KBM-7 (cell line): ENCODE results near the gene AATK.
"Not testable (repeated sequence)": the region's sequence is repeated elsewhere in the genome, so short reads cannot be mapped to it uniquely, and the experiment has no call there.

ENCODE experiments used
- DNase-seq: peaks from one replicate; pipeline ENCODE4 v3.0.0-alpha.2; 2015
- in situ Hi-C: fragments of 300-500 bp; cut with MboI; formaldehyde crosslinking; loops from 2 replicates; pipeline ENCODE4 v1.14.3; 2020; ENCODE audit warnings: low sequenced_read_pairs, low pct_unique_long_range_greater_than_20kb, mixed read lengths

The AATK gene

DNA sequence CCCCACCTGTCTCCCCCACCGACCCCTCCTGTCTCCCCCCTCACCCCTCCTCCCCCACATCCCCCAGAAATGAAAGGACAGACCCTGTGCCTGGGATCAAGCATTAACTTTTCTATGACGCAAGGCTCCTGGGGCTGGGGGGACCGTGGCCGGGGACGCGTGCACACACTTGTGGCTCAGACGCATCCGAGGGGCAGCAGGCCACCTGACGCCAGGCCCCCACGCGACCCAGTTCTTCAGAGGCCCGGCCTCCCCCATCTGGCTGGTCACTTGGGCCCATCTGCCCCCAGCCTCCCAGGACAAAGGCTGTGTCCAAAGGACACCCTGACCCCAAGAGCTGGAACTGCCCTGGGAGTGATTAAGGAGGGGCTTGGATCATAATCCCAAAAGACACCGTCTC is 14.7 kb downstream of the AATK start:
- in situ Hi-C loops: no loop called here
- no peak for DNase-seq

DNA sequence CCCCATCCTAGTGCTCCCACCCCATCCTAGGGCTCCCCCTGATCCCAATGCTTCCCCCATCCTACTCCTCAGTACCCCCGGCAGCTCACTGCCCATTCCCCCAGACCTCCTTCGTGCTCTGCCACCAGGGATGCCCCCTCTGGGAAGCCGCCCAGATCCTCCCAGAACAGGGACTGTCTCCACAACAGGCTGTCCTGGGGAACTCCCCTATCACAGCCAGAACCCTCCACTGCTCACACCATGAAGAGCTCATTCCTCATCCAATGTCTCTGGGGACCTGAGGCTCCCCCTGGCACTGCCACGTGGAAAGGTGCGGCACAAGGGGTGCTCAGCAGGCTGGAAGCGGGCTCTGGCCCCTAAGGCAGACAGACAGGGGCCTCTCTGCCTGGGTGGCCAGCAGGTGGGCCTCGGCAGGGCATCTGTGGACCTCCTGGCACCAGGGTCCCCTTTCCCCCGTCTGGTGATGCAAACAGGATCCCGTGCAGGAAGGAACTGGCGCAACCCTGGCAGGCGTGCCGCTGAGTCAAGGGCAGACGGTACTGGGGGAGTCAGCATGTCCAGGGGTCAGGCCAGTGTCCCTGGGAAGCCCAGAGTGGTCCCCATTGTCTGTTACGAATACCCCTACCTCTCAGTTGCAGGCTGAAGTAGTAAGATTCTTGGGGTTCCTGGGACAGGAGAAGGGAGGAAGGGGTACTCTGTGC is 15.5 kb downstream of the AATK start:
- no peak for DNase-seq
- in situ Hi-C loops: no loop called here

DNA sequence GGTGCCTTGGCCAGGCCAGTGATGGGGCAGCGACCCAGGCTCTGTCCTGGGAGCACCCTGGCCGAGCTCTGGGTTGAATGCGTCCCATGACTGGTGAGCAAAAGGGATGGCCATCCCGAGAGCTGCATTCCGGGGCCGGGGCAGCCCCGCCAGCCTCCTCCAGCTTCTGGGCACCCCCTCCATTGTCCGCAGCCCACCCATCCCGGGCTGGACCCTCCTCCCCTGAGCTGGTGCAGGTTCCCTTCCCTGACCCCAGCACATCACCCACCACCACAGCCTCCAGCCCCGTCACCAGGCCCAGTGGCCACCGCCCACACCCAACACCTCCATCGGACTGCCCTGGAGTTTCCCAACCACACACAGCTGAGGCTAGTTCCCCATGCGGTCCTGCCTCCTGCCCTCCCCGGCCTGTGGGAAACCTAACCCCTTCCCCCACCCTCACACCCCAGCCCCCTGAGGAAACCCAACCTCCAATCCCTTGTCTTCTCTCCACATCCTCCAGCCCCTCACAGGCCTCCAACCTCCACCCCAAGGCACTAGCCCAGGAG is 17.0 kb downstream of the AATK start:
- in situ Hi-C loops: no loop called here
- no peak for DNase-seq

DNA sequence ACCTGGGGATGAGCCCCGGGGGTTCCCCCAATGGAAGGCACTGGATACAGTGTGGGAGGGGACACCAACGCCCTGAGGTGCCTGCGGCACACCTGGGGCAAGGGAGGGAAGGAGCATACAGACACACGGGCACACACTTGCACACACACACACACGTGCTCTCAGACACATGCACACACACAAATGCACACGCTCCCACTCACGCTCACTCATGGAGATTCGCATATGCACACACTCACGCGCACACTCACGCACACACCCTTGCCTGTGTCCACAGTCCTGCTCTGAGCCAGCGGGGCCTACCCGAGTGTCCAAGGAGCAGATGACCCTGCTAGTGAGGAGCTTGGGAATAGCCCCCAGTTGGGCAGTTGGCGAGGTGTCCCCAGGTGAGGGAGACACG is 17.4 kb downstream of the AATK start:
- in situ Hi-C loops: no loop called here
- no peak for DNase-seq

DNA sequence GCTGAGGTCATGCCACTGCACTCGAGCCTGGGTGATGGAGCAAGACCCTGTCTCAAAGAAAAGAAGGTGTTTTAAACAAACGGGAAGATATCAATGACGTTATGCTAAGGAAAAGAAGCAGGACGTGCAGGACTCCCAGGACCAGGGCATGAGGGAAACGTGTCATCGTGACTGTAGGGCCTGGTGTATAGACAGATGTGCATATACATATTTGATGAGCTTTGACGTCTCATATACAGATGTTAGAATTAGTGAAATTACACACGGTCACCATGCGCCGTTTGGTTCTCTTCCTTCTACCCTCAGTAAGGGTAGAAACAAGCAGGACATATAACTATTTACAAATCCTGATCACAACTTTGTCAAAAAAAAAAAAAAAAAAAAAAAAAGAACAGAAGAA is 18.3 kb downstream of the AATK start:
- in situ Hi-C loops: no loop called here
- no peak for DNase-seq

DNA sequence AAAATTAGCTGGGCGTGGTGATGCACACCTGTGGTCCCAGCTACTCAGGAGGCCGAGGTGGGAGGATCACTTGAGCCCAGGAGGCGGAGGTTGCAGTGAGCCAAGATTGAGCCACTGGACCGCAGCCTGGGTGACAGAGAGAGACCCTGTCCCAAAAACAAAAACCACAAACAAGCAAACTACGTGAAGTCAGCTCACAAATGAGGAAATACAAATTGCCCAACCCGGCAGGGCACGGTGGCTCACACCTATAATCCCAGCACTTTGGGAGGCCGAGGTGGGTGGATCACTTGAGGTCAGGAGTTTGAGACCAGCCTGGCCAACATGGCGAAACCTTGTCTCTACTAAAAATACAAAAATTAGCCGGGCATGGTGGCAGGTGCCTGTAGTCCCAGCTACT is 19.8 kb downstream of the AATK start:
- in situ Hi-C loops: not testable (repeated sequence)

DNA sequence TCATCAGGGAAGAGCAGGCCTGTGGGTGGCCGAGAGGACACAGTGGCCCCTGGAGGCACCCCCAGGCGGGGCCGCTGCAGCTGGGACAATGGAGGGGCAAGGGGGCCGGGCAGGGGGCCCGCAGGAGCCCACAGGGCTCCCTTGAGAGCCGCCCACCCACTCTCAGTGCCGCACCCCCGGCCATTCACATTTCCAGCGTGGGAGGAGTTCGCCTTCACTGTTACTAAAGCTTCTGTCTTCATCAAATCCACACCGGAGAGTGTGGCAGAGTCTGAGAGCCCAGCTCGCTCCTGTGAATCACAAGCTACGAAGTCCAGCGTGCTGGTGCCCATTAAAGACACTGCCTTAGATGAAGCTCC is 21.6 kb downstream of the AATK start:
- in situ Hi-C loops: no loop called here
- no peak for DNase-seq

More for the DNA sequence above, 19.8 kb downstream of the AATK start:
- not testable (repeated sequence) for DNase-seq

DNA sequence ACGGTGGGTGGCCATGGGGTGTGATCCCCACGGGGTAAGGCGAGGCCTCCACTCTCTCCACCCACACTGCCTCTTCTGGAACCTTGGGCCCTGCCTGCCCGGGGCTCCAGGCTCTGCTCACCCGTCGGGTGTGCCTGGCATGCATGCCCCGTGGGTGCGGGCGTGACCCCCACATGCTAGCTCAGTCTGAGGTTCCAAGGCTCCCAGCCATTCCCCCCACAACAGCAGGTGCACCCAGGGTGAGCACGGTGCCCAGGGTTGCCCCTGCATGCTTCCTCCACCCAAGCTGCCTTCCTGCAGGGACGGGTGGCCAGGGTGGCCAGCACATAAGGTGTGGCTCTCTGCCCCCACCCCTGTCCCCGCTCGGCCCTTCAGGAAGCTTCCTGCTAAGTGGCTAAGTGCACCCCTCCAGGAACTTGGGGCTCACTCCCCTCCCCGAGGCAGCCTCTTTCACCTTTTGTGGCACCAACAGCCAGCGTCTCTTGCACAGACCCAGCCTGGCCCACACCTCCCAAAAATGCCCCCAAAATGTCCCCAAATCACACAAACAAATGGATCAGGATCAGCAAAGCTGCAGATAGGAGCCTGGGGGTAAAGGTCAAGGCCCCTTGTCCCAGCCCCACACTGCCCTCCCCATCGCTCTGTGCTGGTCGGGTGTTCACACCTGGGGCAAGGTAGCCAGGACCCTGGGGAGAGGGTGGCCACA is 22.2 kb downstream of the AATK start:
- in situ Hi-C loops: no loop called here
- no peak for DNase-seq

DNA sequence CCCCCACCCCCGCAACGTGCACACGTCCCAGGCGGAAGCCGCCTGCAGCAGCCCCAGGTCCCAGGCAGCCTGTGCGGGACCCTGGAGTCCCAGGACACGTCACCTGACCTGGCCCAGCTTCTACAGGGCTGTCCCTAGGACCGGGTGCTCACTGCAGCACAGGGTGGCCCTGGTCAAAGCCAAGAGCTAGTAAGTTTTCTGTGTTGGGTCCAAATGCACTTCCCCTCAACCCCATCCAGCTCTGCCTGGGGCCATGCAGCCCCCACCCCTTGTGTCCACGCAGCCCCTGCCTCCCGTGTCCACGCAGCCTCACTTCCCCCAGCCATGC is 22.9 kb downstream of the AATK start:
- DNase-seq: no peak
- in situ Hi-C loops: no loop called here

DNA sequence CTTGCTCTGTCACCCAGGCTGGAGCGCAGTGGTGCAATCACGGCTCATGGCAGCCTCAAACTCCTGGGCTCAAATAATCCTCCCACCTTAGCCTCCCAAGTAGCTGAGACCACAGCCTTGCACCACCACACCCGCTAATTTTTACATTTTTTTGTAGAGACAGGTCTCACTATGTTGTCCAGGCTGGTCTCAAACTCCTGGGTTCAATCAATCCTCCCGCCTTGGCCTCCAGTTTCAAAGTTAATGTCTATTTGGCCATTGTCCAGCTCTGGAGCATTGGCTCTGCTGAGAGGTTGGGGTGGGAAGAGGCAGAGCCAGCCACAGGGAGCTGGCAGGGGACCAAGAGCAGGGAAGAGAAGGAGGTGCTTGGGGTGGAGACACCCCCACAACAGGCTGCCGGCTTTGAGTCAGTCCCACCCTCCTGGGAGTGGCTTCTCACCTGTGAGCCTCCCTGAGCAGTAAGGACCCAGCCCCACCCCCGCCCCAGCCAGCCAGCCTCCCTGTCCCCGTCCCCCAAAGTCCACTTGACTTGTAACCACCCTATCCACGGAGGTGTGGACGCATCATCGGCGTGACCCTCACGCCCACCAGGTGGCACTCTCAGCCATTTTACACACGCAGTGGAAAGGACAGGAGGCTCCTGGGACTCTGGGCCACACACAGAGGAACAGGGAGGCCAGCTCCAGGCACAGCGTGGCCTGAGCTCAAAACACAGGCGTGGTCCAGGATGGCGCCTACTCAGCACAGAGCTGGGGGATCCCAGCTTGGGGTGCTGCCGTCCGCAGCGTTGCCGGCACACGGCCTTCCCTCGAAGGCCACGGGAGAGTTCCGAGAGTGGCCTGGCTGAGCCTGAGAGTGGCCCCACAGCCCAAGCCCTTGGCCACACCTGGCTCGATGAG is 23.5 kb downstream of the AATK start:
- in situ Hi-C loops: no loop called here
- peak; percentile 74 for DNase-seq

DNA sequence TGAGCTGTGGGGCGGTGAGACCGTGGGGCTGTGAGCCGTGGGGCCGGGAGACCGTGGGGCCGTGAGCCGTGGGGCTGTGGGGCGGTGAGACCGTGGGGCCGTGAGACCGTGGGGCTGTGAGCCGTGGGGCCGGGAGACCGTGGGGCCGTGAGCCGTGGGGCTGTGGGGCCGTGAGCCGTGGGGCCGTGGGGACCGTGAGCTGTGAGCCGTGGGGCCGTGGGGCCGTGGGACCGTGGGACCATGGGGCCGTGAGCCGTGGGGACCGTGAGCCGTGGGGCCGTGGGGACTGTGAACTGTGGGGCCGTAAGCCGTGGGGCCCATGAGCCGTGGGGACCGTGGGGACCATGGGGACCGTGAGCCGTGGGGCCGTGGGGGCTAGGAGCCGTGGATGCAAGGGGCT is 25.3 kb downstream of the AATK start:
- DNase-seq: no peak
- in situ Hi-C loops: no loop called here

DNA sequence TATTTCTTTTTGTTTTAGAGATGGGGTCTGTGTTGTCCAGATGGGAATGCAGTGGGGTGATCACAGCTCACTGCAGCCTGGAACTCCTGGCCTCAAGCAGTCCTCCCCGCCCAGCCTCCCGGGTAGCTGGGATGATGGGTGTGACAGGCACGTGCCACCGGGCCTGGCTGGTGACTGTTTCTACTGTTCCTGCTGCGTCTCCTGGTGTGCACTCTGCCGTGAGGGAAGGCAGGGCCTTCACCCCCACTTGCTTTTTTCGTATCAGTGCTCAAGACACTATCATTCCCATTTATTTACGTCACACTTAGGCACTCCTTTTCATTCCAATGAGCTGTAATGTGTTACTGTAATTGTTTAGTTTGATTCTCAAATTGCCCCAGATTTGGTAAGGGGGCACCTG is 26.0 kb downstream of the AATK start:
- DNase-seq: no peak
- in situ Hi-C loops: no loop called here

DNA sequence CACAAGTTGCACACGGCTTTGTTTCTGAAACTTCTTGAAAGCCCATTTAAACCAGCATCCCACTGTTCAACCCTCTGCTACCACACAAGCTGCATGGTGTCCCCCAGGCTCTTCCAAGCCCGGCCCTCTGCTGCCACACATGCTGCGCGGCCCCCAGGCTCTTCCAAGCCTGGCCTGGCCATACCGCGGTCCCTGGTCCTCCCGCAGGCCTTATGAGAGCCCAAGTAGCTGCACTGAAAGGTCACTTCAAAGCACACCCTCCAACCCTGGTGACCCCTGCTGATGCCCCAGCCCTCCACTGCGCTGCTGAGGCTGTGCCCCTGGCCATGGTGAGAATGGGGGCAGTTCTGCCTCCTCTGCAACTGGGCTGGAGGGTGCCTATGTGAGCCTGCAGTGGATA is 26.6 kb downstream of the AATK start:
- in situ Hi-C loops: no loop called here
- no peak for DNase-seq

DNA sequence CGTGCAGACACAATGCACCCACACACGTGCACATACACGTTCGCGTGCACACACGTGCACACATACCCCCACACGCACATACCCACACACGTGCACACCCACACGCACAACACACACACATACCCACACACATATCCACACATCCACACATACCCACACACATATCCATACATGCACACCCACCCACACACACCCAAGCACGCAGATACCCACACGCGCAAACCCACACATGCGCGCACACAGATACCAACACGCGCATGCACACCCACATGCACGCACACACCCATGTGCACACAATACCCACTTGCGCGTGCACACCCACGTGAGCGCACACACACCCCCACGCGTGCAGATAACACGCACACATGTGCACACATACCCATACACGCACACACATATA is 27.5 kb downstream of the AATK start:
- in situ Hi-C loops: no loop called here

DNA sequence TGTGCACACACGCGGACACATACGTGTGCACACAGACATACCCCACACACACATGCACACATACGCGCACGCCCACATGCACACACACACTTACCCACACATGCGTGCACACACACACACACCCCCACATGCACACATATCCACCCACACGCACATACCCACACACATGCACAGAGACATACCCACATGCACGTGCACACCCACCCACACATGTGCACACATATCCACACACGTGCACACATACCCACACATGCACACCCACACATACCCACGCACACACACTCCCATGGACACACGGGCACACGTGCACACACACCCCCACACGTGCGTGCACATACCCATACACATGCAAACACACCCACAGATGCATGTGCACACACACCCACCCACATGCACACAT is 27.9 kb downstream of the AATK start:
- in situ Hi-C loops: no loop called here
- no peak for DNase-seq

More for the DNA sequence above, 27.5 kb downstream of the AATK start:
- DNase-seq: no peak

DNA sequence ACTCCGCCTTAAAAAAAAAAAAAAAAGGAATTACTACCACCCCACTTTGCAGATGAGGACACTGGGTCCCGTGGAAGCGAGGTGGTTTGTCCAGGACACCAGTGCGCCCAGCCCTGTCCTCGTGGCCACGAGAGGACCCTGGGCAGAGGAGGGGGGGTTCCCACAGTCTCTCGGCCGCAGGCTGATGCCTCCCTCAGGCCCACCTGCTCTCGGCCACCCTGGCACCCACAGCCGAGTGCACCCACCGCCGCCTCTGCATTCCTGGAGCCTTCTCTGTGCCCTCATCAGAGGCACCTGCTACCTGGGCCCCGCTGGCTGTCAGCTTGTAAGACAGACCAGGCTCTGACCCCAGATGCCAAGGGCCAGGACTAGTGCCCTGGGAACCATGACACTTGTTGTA is 28.8 kb downstream of the AATK start:
- in situ Hi-C loops: no loop called here
- DNase-seq: no peak

DNA sequence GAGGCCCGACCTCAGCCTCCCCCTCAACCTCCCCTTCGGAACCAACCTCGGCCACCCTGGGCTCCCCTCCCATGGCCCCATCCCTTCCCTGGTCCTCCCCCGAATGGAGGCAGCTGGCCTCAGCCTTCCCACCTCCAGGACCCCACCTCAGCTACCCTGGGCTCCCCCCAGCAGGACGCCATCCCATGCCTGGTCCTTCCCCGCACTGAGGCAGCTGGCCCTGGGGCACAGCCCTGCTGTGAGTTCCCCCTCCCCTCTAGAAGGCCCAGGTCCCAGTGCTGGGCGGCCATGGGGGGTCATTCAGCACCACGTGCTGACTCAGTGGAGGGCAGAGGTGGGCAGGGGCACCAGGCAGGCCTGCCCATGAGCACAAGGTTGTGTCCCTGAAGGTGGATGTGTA is 29.7 kb downstream of the AATK start:
- DNase-seq: no peak
- in situ Hi-C loops: no loop called here

DNA sequence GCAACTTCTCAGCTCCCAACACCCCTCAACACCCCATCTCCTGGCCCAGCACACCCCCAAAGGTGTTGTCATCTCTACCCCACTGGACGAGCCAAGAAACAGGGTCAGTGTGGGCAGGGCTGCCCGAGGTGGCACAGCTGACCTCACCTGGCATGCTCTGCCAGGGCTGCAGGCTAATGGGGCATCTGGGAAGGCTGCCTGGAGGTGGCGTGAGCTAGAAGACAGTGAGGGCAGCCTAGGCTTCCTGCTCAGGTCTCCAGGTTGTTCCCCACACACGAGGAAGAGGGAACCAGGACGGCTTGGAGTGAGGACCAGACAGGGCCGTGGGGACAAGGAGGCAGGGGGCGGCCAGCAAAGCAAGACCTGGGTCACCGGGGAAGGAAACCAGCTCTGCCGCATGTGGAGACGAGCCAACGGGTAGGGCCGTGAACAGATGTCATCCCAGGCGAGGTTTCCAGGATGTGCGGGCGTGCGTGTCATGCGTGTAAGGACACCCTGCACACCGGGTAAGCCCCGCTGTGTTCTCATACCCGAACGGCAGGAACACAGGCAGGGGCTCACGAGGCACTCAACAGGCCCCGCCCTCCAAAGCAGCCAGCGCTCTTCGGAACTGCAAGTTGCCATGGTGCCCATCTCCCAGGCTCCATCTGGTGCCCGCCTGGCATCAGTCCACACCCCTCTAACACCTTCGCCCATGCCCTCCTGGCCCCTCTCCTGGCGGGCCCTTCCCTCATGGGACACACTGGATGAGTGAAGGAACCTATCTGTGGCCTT is 30.3 kb downstream of the AATK start:
- no peak for DNase-seq
- in situ Hi-C loops: no loop called here

DNA sequence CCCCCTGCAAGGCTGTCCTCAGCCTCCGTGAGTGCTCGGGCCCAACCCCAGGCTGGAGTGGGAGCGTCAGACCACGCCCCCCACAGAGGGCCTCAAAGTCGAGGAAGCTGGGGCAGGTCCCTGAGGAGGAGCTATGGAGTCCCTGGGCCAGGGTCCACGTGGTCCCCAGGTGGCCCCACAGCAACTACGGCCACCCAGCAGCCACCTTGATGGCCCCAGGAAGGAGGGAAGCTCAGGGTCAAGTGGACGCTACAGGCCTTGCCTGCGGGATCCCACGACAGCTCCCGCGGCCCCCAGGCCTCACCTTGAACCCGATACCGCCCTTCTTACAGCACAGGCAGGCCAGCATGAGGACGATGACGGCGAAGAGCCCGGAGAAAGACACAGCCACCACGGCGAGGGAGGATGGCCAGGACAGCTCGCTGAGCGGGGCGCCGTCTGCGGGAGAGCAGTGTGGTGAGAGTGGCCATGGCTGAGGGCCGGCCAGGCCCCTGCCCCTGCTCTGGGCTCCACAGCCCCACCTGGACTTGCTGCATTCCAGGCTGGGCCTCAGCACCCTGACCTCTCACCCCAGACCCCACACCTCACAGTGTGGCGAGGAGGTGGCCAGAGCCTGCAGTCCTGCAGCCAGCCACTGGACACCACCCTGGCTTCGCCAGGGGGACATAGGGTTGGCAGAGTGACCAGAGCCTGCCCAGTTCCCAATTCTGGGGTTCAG is 31.8 kb downstream of the AATK start:
- no peak for DNase-seq
- in situ Hi-C loops: no loop called here
